Sigmoid colon (tissue), 7 donors: ENCODE results near the gene HSD17B2. TPM values are rescaled to one million over a fixed set of nuclear protein-coding genes. Genes with fewer than 3 reads are reported as not detected.

ENCODE experiments used
- DNase-seq: peaks from one replicate; pipeline ENCODE4 v3.0.0-alpha.2; 2019
- H3K27ac ChIP-seq, 4 donors: fragments of 200-600 bp; sonication (generic); one replicate each; pipeline ENCODE4 v1.5.1; 2016 to 2019; ENCODE audit warnings: mild to moderate bottlenecking in 1 of 4
- H3K27me3 ChIP-seq, 3 donors: fragments of 200-600 bp; sonication (generic); one replicate each; pipeline ENCODE4 v1.5.1; 2019; ENCODE audit warnings: mild to moderate bottlenecking in 1 of 3
- H3K36me3 ChIP-seq, 4 donors: fragments of 200-600 bp; sonication (generic); one replicate each; pipeline ENCODE4 v1.5.1; 2016 to 2019
- H3K4me1 ChIP-seq, 4 donors: fragments of 200-600 bp; sonication (generic); one replicate each; pipeline ENCODE4 v1.5.1; 2017 to 2019
- H3K4me3 ChIP-seq, 4 donors: fragments of 200-600 bp; sonication (generic); one replicate each; pipeline ENCODE4 v1.5.1; 2017 to 2019; ENCODE audit warnings: mild to moderate bottlenecking in 2 of 4, moderate library complexity in 1 of 4
- H3K9me3 ChIP-seq, 4 donors: fragments of 200-600 bp in 3 of 4; sonication (generic) in 3 of 4; one replicate each; pipeline versions ENCODE4 v1.5.1 to v1.6.1; 2013 to 2019
- EP300 ChIP-seq, 4 donors: sonication (generic); formaldehyde crosslinking; IDR thresholded peaks; one replicate each; pipeline ENCODE4 v1.6.1; 2017; ENCODE audit warnings: antibody characterized with exemption in 4 of 4
- POLR2A ChIP-seq, 2 donors: fragments of 450-650 bp; IDR thresholded peaks; one replicate each; pipeline ENCODE4 v1.6.1; 2016; ENCODE audit warnings: antibody characterized with exemption in 2 of 2, mild to moderate bottlenecking in 2 of 2, moderate library complexity in 2 of 2
- POLR2AphosphoS5 ChIP-seq, 4 donors: sonication (generic); formaldehyde crosslinking; IDR thresholded peaks; one replicate each; pipeline ENCODE4 v1.6.1; 2017; ENCODE audit warnings: antibody characterized with exemption in 4 of 4
- WGBS, 2 donors: extraction: QIAGEN DNeasy Blood & Tissue Kit; methylation state at CpG; one replicate each; pipeline ENCODE4 v1.1.7; 2013; 5-methylcytosine and 5-hydroxymethylcytosine counted together
- intact Hi-C: fragments of 100-400 bp; cut with DNase I; formaldehyde crosslinking; loops from one replicate; pipeline ENCODE4 v1.15.1; 2023
- polyA plus RNA-seq, 3 donors: library from polyadenylated mRNA; stranded (reverse); fragments of 200-250 nt; gene quantifications; one replicate each; pipeline ENCODE4 v1.2.3, GENCODE V29; 2013
- total RNA-seq, 4 donors: library from RNA; depleted of rRNA; stranded (reverse); fragments of >200 nt; gene quantifications; one replicate each; pipeline ENCODE4 v1.1.0, GENCODE V29; 2016
- TF ChIP-seq, protein P1 (sequence below), 4 experiments: fragments of 450-650 bp in 3 of 4; fragments of 200-600 bp in 1 of 4; IDR thresholded peaks; one replicate each; pipeline ENCODE4 v1.5.1; 2016 to 2019; ENCODE audit warnings: antibody characterized with exemption in 4 of 4, mild to moderate bottlenecking in 3 of 4, moderate library complexity in 2 of 4
- donor health status: healthy with polysubstance abuse.
- donor health status: Bipolar disorder and iron deficiency.
- donor health status: healthy.

The HSD17B2 gene
- total and polyA plus RNA-seq, 7 donors = 27.3 to 46.0 (median 32.4) TPM; not detected in 4

GRCh38 chr16:82067804-82068325, 32.8 kb downstream of the HSD17B2 start:
- intact Hi-C loops = no loop called here
- Histone ChIP-seq H3K4me1 (peaks cover 0 to 9% (median 0%) of the 10 kb centered on the region in 4 donors), H3K27ac (no peak overlapping the region), H3K36me3 (no peaks in the 10 kb centered on the region), H3K9me3 (no peaks in the 10 kb centered on the region), H3K4me3 (no peak overlapping the region), H3K27me3 (no peaks in the 10 kb centered on the region)
- 81 to 90% methylated on average over 10 of the region's 10 CpGs for WGBS, 2 donors
- TF ChIP-seq EP300 (IDR thresholded peaks at IDR 0.05) (no peak), POLR2AphosphoS5 (IDR thresholded peaks at IDR 0.05) (no peak)
- TF ChIP-seq, protein P1, sequence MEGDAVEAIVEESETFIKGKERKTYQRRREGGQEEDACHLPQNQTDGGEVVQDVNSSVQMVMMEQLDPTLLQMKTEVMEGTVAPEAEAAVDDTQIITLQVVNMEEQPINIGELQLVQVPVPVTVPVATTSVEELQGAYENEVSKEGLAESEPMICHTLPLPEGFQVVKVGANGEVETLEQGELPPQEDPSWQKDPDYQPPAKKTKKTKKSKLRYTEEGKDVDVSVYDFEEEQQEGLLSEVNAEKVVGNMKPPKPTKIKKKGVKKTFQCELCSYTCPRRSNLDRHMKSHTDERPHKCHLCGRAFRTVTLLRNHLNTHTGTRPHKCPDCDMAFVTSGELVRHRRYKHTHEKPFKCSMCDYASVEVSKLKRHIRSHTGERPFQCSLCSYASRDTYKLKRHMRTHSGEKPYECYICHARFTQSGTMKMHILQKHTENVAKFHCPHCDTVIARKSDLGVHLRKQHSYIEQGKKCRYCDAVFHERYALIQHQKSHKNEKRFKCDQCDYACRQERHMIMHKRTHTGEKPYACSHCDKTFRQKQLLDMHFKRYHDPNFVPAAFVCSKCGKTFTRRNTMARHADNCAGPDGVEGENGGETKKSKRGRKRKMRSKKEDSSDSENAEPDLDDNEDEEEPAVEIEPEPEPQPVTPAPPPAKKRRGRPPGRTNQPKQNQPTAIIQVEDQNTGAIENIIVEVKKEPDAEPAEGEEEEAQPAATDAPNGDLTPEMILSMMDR (IDR thresholded peaks at IDR 0.05) = no peak
- DNase-seq = no peak

DNA sequence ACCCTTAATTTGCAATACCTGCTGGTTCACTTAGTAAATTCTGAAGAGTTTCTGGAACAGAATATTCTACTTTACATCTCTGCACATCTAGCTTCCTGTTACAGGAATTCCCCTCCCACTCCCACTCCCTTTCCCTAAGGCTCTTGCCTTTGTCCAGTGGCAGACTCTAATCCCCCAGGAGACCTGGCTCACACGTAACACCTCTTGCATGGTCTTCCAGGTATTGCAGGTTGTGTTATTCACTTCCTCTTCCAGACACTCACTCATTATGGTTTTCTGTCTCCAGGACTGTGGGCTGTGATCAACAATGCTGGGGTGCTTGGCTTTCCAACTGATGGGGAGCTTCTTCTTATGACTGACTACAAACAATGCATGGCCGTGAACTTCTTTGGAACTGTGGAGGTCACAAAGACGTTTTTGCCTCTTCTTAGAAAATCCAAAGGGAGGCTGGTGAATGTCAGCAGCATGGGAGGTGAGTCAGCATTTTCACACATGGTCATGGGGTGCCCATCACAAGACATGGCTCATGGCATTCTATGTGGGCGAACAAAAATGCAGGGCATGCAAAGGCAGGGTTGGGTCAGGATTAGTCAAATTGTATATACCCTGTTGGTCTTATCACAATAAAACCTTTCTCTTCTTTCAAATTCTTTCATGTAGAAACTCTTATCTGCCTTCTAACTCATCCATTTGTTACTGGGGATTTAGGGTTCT, 35.8 kb downstream of the HSD17B2 start:
- Histone ChIP-seq H3K9me3 (no peaks in the 10 kb centered on the region), H3K27ac (no peak overlapping the region), H3K4me3 (no peak overlapping the region), H3K27me3 (no peaks in the 10 kb centered on the region), H3K36me3 (no peaks in the 10 kb centered on the region), H3K4me1 (peaks cover 0 to 9% (median 0%) of the 10 kb centered on the region in 4 donors)
- WGBS, 2 donors = 82 to 91% methylated on average over 4 of the region's 4 CpGs
- intact Hi-C loops = no loop called here
- no peak for DNase-seq
- no peak for TF ChIP-seq EP300 (IDR thresholded peaks at IDR 0.05)
- TF ChIP-seq POLR2AphosphoS5 (IDR thresholded peaks at IDR 0.05) = no peak
- TF ChIP-seq, protein P1 (IDR thresholded peaks at IDR 0.05) = no peak
- no peak for TF ChIP-seq POLR2A (IDR thresholded peaks at IDR 0.05)

- Histone ChIP-seq H3K36me3 (no peaks in the 10 kb centered on the region), H3K27ac (no peak overlapping the region), H3K4me1 (peaks cover 0 to 9% (median 0%) of the 10 kb centered on the region in 4 donors), H3K4me3 (no peak overlapping the region), H3K9me3 (no peaks in the 10 kb centered on the region), H3K27me3 (no peaks in the 10 kb centered on the region)
- 90 to 91% methylated on average over 4 of the region's 4 CpGs for WGBS, 2 donors
- TF ChIP-seq EP300 (IDR thresholded peaks at IDR 0.05) (no peak), POLR2A (IDR thresholded peaks at IDR 0.05) (no peak), POLR2AphosphoS5 (IDR thresholded peaks at IDR 0.05) (no peak)
- TF ChIP-seq, protein P1 (IDR thresholded peaks at IDR 0.05) = no peak
- no peak for DNase-seq
- intact Hi-C loops = no loop called here
Observed at GRCh38 chr16:82071421-82071820, 36.4 kb downstream of the HSD17B2 start.

DNA sequence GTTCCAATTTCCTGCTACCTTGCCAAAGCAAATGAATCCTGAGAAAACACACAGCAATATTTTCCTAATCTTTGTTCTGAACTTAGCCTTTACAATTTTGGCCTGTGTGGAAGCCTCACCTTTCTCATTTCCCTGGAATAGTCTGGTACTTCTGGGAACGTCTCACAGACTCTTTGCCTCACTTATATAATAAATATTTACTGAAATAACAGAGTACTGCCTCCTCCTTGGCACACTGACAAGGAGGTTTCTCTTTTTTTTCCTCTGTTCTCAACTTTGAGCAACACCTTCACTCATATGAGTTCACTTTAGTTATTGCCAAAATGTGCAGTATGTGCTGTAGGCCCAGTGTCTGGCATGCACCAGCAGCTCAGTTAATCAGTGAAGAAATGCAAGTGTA, 37.3 kb downstream of the HSD17B2 start:
- Histone ChIP-seq H3K27ac (no peak overlapping the region), H3K36me3 (no peaks in the 10 kb centered on the region), H3K27me3 (no peaks in the 10 kb centered on the region), H3K9me3 (peaks cover 0 to 5% (median 0%) of the 10 kb centered on the region in 4 donors), H3K4me3 (no peak overlapping the region), H3K4me1 (peaks cover 0 to 9% (median 0%) of the 10 kb centered on the region in 4 donors)
- no peak for DNase-seq
- intact Hi-C loops = no loop called here
- WGBS, 2 donors = 10 to 59% methylated on average over 1 of the region's 1 CpG
- TF ChIP-seq EP300 (IDR thresholded peaks at IDR 0.05) (no peak), POLR2A (IDR thresholded peaks at IDR 0.05) (no peak), POLR2AphosphoS5 (IDR thresholded peaks at IDR 0.05) (no peak)
- TF ChIP-seq, protein P1 (IDR thresholded peaks at IDR 0.05) = no peak
